Measurements from ENCODE around the gene PTK6.

GRCh38 chr20:63564036-63564810 lies 27.0 kb upstream of the PTK6 start:
- TF ChIP-seq, protein P1, sequence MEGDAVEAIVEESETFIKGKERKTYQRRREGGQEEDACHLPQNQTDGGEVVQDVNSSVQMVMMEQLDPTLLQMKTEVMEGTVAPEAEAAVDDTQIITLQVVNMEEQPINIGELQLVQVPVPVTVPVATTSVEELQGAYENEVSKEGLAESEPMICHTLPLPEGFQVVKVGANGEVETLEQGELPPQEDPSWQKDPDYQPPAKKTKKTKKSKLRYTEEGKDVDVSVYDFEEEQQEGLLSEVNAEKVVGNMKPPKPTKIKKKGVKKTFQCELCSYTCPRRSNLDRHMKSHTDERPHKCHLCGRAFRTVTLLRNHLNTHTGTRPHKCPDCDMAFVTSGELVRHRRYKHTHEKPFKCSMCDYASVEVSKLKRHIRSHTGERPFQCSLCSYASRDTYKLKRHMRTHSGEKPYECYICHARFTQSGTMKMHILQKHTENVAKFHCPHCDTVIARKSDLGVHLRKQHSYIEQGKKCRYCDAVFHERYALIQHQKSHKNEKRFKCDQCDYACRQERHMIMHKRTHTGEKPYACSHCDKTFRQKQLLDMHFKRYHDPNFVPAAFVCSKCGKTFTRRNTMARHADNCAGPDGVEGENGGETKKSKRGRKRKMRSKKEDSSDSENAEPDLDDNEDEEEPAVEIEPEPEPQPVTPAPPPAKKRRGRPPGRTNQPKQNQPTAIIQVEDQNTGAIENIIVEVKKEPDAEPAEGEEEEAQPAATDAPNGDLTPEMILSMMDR (IDR thresholded peaks at IDR 0.05; ENCODE audit: insufficient read depth, low read length) = no peak
- no peak for TF ChIP-seq REST (IDR thresholded peaks at IDR 0.05; ENCODE audit: insufficient replicate concordance, low read depth)
